ENCODE measurements around the gene TRAF5.

- no peak for TF ChIP-seq CTCF (conservative IDR thresholded peaks at IDR 0.05)
- TF ChIP-seq EZH2 (IDR thresholded peaks at IDR 0.05; ENCODE audit: low read depth) = no peak
Measured at GRCh38 chr1:211352465-211352864, 25.8 kb downstream of the TRAF5 start.
